ENCODE results near the gene MXD1. TPM values are rescaled to one million over a fixed set of nuclear protein-coding genes. Genes with fewer than 3 reads are reported as not detected.

The MXD1 gene
- total RNA-seq, 1 donor from 2014 or later, result 10.9 TPM

DNA sequence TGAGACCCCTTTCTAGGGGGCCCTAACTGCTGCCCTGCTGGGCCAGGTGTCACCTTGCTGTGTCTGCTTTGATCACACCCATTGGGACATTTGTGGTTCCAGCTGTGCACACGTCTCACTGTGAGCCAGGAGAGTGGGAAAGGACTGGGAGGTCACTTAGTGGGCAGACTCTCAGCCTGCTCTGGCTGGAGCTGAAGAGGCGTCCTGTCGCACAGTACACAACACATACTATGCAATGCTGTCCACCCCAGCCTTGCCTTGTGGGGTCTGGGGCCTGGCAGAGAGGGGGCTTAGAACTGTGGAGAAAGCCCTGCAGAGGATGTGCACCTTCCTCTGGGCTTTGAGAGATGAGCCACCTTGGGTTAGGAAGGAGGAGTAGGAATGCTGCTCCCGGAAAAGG is 71.8 kb downstream of the MXD1 start:
- ChIA-PET POLR2A (interaction anchor here (0.6 kb wide), 1 partner anchor 11 kb away, joined by 3 read pairs; no protein-coding TSS in a partner anchor), CTCF (no interaction called here)
- Mint-ChIP-seq H3K4me1 (no peaks in the 10 kb centered on the region), H3K9me3 (no peaks in the 10 kb centered on the region), H3K27ac (no peak overlapping the region), H3K36me3 (ENCODE audit: low read depth) (no peaks in the 10 kb centered on the region), H3K4me3 (no peak overlapping the region), H3K27me3 (no peaks in the 10 kb centered on the region)
- no peak for ATAC-seq (ENCODE audit: low read depth)
- DNase-seq, result no peak
- intact Hi-C loops (cut with micrococcal nuclease), result no loop called here
- TF ChIP-seq, protein P1, sequence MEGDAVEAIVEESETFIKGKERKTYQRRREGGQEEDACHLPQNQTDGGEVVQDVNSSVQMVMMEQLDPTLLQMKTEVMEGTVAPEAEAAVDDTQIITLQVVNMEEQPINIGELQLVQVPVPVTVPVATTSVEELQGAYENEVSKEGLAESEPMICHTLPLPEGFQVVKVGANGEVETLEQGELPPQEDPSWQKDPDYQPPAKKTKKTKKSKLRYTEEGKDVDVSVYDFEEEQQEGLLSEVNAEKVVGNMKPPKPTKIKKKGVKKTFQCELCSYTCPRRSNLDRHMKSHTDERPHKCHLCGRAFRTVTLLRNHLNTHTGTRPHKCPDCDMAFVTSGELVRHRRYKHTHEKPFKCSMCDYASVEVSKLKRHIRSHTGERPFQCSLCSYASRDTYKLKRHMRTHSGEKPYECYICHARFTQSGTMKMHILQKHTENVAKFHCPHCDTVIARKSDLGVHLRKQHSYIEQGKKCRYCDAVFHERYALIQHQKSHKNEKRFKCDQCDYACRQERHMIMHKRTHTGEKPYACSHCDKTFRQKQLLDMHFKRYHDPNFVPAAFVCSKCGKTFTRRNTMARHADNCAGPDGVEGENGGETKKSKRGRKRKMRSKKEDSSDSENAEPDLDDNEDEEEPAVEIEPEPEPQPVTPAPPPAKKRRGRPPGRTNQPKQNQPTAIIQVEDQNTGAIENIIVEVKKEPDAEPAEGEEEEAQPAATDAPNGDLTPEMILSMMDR (IDR thresholded peaks at IDR 0.05), result no peak

DNA sequence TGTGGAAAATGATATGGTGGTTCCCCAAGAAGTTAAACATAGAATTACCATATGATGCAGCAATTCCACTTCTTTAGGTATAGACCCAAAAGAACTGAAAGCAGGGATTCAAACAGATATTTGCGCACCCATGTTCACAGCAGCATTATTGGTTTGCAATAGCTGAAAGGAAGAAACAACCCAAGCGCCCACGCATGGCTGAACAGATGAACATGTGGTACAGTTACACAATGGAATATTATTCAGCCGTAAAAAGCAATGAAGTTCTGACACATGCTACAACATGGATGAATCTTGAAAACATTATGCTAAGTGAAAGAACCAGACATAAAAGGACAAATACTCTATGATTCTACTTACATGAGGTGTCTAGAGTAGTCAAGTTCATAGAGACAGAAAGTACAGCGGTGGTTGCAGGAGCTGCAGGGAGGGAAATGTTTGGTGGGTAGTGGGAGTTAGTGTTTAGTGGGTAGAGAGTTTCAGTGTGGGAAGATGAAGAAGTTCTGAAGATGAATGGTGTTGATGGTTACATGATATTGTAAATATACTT is 73.3 kb downstream of the MXD1 start:
- Mint-ChIP-seq H3K9me3 (no peaks in the 10 kb centered on the region), H3K4me1 (no peaks in the 10 kb centered on the region), H3K27ac (no peak overlapping the region), H3K36me3 (ENCODE audit: low read depth) (peaks cover 2% of the 10 kb centered on the region), H3K27me3 (no peaks in the 10 kb centered on the region), H3K4me3 (no peak overlapping the region)
- DNase-seq (no peak), ATAC-seq (ENCODE audit: low read depth) (no peak)
- CTCF ChIA-PET, result no interaction called here
- intact Hi-C loops (cut with micrococcal nuclease), result no loop called here
- TF ChIP-seq, protein P1 (IDR thresholded peaks at IDR 0.05), result no peak
- POLR2A ChIA-PET, result no interaction called here

DNA sequence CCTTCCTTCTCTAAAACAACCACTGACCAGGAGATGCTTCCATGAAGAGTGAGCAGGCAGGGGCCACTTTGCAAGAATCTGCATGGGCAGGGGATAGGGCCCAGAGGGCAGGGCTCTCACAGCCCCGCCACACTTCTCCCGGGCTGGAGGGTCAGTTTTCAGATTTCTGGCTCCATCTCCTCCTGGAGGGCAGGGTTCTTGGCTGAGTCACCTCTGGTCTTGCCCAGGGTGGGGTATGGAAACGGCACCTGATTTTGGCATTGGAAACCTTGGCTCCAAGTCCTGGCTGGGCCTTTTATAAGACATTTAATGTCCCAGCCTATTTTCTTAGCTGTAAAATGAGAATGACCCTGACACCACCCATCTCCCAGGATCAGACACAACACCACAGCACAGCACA is 74.1 kb downstream of the MXD1 start:
- ATAC-seq (ENCODE audit: low read depth) (no peak), DNase-seq (no peak)
- intact Hi-C loops (cut with micrococcal nuclease), result no loop called here
- Mint-ChIP-seq H3K4me3 (no peak overlapping the region), H3K27me3 (no peaks in the 10 kb centered on the region), H3K9me3 (no peaks in the 10 kb centered on the region), H3K4me1 (no peaks in the 10 kb centered on the region), H3K36me3 (ENCODE audit: low read depth) (peaks cover 2% of the 10 kb centered on the region), H3K27ac (no peak overlapping the region)
- CTCF ChIA-PET, result no interaction called here
- TF ChIP-seq, protein P1 (IDR thresholded peaks at IDR 0.05), result no peak
- POLR2A ChIA-PET, result no interaction called here

DNA sequence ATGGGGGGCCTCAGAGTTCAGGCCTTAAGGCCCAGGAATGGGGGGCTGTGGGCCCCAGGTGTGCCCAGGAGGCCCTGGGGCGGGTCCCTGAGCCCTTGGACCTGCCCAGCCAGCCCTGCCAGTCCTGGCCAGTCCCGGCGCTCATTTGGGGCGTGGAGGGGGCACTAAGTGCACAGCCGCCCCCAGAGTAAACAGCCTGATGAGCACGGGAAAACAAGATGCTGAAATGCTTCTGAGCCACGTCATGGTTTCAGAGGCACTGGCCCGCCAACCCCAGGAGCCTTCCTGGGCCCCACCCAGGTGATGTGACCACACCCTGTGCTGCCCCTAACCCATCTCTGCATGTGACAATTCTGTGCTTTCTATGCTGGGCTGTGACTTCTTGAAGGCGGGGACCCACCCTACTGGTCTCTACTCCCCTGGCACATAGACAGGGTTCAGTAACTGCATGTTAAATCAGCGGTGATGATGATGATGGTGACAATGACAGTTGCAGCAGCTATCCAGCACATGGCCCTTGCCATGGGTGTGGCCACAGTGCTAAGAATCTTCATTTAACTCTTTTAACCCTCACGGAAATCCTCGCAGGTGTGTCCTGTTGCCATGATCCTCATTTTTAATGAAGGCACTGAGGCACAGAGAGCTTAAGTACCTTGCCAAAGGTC is 74.7 kb downstream of the MXD1 start:
- intact Hi-C loops (cut with micrococcal nuclease), result no loop called here
- Mint-ChIP-seq H3K27me3 (no peaks in the 10 kb centered on the region), H3K36me3 (ENCODE audit: low read depth) (peaks cover 3% of the 10 kb centered on the region), H3K4me1 (no peaks in the 10 kb centered on the region), H3K9me3 (no peaks in the 10 kb centered on the region), H3K4me3 (no peak overlapping the region), H3K27ac (no peak overlapping the region)
- TF ChIP-seq, protein P1 (IDR thresholded peaks at IDR 0.05), result no peak
- CTCF ChIA-PET, result no interaction called here
- POLR2A ChIA-PET, result no interaction called here
- DNase-seq, result no peak
- ATAC-seq (ENCODE audit: low read depth), result no peak

Other genes starting within 250 kb of the MXD1 start
- 32.0 and 35.4 TPM in 2 replicates for gene ANXA4, start 173.0 kb upstream of the MXD1 start, total RNA-seq
- gene GMCL1, start 85.4 kb upstream of the MXD1 start, total RNA-seq, result 8.0 and 13.0 TPM in 2 replicates
- gene SNRNP27, start 21.2 kb upstream of the MXD1 start, total RNA-seq, result 43.0 and 49.1 TPM in 2 replicates
- gene ASPRV1, start 46.5 kb downstream of the MXD1 start, total RNA-seq, result 0.47 and 0.56 TPM in 2 replicates
- gene PCBP1, start 172.4 kb downstream of the MXD1 start, total RNA-seq, result 370 and 379 TPM in 2 replicates

Measured in activated B cell treated with CpG ODN at 0.5 μM for 24 hours (primary cell).